NCI-H2196 (cell line): ENCODE measurements around the gene FGF6.
"Not testable (repeated sequence)": the region's sequence is repeated elsewhere in the genome, so short reads cannot be mapped to it uniquely, and the experiment has no call there.

Experiments
- DNase-seq: peaks from one replicate; lab custom pipeline; 2025; ENCODE audit not compliant: unreplicated experiment; lab: John Stamatoyannopoulos, UW

Gene FGF6, protein sequence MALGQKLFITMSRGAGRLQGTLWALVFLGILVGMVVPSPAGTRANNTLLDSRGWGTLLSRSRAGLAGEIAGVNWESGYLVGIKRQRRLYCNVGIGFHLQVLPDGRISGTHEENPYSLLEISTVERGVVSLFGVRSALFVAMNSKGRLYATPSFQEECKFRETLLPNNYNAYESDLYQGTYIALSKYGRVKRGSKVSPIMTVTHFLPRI

DNA sequence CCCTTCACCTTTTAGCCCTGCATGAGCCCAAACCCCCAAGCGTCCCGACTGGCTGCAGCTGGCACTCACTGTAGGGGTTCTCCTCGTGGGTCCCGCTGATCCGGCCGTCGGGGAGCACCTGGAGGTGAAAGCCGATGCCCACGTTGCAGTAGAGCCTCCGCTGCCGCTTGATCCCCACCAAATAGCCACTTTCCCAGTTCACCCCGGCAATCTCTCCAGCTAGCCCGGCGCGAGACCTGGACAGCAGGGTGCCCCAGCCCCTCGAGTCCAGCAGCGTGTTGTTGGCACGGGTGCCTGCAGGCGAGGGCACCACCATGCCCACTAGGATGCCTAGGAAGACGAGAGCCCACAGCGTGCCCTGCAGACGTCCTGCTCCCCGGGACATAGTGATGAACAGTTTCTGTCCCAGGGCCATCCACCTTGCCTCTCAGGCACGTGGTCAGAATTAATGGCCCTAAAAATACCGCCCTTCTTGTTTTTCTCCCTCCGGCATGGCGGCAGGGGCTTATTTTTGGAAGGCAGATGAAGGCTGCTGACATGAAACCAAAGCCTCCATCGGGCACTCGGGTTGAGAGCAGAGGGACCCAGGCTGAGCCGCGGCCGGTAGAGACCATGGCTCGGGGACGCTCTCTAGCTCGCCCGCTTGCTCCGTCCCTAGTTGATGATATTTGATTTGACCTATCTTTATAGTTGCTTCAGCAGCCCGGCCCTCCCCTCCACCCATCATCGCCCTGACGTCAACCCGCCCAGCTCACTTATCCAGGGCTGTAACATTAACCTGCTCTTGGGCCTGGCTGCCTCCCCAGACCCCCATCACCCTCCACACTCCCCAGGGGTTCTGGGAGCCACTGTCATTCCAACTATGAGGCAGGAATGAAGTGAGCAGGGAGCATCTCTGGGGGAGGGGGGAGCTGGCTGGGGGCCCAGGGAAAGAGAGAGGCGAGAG, at the start of gene FGF6:
Gene FGF6, minus strand, starts transcription at position 660 of the 946 bp plus-strand sequence. Its CDS starts 245 bp downstream, at position 415.
- DNase-seq = no peak

DNA sequence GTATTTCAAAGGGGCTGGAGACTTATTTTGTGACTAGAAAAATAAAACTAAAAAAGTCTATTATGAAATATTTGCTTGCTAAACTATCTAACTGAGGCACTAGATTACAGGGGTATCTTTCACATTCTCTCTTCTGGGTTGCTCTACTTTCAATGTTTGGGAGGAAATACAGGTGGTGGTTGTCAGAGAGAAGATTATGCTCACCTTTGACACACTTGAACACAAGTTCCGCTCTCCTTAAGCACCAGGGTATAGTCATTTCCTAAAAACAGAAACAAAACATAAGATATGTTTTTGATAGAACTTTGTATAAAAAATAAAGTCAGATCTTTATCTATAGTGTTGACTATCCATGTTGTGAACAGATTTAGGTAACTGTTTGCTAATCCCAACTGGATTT, 45.4 kb upstream of the FGF6 start:
- no peak for DNase-seq

DNA sequence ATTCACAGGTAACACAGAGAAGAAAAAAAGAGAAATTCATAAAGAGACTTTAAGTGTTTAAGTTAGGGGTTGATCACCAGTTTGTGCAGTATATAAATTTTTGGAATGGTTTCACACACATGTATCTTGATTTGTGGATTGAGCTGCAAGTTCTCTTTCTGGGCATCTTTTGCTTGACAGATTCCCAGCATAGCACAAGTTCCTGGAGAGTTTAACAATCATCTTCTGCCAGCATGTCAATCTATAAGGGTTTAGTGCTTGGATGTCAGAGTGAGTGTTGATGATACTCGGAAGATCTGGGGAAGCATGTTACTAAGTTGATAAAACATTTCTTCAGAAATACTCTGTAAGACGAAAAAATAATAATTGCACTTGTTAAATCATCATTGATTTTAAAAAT, 43.9 kb upstream of the FGF6 start:
- DNase-seq = no peak

DNA sequence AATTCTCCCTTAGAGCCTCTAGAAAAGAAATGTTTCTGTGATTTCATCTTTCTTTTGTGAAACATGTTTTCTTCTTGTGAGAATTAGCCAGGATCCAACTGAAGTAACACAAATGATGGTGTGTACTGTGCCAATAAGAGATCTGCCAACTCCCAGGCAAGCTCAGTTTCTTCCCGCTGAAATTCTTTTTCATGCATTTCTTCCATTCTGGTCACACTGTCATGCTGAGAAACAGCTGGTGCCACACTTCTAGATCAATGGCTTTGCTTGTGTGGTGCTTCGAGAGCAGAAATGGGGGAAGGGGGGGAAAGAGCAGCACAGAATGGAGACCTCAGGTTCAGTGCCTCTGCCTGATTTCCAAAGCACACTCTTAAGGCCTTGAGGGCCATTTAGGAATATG, 41.4 kb upstream of the FGF6 start:
- no peak for DNase-seq

DNA sequence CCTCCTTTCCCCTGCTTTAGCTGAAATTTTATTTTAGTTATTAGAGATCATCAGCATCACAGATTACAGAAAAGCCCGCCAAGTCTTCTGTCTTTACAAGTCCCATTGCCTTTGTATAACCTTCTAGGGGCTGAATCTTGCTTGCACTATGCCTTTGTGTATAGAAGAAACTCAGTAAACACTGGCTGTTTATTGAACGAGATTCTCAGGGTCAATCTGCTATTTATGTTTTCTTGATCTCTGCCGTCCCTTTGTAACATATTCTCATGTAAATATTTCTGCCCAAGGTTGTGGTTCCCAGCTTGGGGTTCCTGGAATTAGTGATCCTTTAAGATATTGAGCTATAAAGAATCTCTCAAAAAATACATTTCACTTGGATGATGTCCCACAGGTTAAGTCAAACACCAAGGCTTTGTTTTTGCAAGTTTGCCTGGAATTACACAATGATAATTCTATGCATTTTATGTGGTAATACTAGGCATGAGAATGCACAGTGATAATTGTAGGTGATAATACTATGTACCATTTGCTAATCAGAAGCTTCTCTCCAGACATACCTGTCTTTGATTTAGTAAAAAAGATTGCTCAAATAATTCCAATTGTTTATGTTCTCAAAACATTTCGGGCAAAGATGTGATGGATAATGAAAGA, 40.6 kb upstream of the FGF6 start:
- no peak for DNase-seq

DNA sequence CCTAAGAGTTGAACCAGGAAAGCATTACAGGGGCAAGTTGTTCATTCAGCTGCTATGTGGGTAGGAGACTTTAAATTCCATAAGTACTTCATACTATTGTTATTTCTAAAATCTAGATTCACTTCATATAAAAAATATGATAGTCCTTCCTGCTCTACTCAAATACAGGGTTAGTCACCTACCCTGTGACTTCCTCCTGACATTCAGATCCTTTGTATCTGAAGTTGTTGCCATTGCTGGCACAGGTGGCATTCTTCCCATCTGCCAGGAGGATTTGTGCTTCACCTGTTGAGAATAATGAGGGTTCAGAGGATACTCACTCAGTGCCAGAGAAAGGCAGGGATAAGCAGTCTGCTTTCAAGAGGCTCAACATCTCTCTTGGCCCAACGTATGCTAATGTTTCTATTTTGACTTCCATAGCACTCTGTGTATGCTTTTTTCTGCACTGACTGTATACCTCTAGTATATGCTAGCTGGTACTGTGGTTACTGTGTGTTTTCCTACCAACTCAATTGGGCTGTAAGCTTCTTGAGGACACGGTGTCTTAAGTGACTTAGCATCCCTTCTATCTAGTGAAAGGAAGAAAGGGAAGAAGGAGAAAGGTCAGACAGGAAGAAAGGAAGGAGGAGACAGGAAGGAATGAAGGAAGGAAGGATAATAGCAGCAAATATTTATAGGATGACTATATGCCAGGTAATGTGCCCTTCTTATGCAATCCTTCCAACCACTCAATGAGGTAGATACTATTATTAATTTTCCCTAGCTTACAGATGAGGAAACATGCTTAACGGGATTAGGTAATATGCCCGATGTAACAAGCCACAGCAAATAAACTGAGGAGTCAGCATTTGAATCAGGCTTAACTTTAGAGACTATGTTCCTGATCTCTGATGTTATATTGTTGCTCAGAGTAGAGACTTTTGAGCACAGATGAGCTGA, 38.5 kb upstream of the FGF6 start:
- peak; percentile 8 for DNase-seq

DNA sequence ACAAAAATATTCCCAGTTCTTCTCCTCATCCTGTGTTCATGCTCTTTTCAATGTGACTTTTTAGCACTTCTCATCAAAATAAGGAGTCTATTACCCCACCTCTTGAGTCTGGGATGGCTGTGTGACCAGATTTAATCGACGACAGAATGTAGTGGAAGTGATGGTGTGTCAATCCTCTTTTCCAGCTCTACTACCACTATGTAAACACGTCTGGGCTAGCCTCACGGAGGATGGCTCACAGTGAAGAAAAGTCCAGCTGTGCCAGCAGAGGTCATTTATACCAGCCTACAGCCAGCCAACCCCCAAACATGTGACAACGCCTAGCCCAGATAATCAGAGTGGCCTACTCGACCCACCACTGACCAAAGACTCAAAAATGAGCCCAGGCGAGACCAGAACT, 37.3 kb upstream of the FGF6 start:
- DNase-seq = no peak

DNA sequence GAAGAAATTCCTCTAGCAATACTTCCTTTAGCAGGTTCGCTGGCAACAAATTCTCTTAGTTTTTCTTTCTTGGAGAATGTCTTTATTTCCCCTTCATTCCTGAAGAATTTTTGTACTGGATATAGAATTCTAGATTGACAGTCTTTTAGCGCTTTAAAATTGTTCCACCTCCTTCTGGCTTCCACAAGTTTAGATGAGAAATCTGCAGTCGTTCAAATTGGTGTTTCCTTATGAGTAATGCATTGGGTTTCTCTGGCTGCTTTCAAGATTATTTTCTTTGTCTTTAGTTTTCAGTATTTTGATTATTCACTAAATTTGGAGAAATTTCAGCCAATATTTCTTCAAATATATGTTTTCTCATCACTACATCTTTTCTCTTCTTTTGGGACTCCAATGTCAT, 33.3 kb upstream of the FGF6 start:
- no peak for DNase-seq

DNA sequence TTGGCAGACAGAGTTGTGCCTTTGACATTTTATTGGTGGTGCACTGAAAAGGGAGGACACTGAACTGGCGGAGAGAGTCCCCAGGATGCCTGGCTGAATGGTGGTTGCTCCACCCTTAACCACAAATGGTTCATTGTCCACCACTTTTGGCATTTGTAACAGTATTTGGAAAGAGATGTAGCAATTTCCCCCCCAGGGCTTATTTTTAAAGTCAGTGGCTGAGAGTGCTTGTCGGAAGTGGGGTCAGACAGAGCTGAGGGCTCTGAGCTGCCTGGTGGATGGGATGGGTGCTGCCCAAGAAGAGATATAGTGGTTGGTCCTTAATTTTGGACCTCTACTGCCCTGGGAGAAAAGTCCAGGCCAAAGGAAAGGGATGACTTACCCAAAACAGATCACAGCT, 31.5 kb upstream of the FGF6 start:
- no peak for DNase-seq

DNA sequence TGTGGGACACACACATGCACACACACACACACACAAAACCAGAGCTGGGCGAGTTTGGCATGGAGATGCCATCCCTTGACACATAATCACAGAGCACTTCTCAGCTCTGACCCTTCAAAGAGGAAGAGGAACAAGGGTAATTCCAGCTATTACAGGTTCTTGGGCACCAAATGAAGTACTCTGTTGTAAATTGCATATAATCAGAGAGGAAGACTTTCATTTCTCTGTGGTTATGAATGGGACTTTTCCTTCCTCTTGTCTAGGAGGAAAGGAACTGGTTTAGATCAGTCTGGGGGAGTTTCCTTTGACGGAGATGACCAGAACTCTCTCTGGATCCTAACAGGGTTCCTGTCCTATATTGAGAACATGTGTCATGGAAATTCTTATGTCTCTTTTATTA, 26.4 kb upstream of the FGF6 start:
- DNase-seq = no peak

DNA sequence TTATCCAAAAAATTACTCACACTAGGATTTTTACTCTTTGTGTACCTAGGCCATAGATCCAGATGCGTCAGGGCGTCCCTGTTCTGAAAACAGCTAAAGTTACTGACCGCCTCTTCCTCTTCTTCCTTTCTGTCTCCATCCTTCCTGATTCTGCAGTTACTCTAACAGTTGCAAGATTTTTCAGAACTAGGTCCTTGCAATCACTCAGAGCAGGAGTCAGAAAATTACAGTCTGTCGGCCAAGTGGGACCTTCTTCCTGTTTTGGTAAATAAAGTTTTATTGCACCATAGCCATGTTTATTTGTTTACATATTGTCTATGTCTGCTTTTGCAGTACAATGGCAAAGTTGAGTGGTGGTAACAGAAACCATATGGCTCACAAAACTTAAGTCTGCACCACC, 25.6 kb upstream of the FGF6 start:
- DNase-seq = no peak

DNA sequence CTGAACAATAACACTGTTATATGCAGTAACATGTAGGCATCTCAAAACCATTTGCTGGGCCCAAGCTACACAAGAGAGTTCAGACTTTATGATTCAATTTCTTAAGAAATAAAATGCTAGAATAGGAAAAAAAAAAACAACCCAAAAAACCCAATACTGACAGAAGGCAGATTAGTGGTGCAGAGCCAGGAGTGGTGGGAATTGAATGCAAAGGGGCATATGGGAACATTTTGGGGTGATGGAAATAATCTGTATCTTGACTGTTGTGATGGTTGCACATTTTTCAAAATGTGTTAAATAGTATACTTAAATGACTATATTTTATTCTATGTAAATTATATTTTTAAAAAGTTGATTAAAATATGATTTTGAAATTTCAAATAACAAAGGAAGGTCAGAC, 23.4 kb upstream of the FGF6 start:
- DNase-seq = no peak

DNA sequence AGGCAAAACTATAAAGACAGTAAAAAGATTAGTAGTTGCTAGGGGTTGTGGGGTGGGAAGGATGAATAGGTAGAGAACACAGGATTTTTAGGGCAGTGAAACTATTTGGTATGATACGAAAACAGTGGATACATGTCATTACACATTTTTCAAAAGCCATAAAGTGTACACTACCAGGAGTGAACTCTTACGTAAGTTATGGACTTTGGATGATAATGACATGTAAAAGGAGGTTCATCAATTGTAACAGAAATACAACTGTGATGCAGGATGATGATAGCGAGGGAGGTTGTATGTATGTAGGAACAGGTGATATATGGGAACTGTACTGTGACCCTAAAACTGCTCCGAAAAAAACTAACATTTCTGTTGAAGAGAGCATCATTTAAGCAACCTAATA, 15.1 kb upstream of the FGF6 start:
- no peak for DNase-seq

DNA sequence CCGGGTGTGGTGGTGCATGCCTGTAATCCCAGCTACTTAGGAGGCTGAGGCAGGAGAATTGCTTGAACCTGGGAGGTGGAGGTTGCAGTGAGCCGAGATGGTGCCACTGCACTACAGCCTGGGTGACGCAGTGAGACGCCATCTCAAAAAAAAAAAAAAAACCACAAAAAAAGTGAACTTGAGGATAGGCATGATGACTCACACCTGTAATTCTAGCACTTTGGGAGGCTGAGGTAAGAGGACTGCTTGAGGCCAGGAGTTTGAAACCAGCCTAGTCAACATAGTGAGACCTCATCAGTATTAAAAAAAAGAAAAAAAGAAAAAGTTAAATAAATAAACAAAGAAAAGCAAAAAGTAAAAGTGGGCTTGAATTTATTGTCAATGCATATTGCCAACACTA, 10.2 kb upstream of the FGF6 start:
- not testable (repeated sequence) for DNase-seq

DNA sequence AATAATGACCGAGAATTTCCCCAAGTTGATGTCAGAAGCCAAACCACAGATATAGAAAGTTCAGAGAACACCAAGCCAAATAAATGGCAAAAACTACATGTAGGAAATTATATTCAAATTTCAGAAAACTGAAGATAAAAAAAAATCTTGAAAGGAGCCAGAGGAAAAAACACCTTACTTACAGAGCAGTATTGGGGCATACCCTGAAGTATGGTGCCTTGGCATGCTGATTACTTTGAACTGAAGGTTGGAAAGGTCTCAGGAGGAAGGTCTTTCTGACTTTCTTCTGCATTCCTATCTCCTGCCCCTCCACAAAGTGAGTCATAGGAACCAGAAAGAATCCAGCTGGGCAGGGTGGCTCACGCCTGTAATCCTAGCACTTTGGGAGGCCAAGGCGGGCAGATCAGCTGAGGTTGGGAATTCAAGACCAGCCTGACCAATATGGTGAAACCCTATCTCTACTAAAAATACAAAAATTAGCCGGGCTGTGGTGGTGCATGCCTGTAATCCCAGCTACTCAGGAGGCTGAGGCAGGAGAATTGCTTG, 8.8 kb upstream of the FGF6 start:
- DNase-seq = no peak

DNA sequence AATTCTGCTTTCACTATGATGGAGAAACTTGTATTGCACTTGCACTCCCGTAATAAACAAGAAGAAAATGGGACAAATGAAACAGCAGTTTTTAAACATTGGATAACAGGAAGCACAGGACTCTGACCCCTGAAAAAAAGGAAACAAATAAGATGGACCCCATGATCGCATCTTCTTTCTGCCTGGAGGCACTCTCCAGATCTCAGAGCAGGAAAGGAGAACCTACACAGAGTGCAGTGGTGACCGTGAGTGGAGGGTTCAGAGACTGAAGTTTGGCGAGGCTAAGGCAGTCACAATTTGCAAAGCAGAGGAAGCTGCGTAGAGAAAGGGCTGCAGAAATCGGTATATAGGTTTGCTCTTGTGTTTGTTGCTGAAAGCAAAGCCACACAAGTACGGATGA, 6.1 kb upstream of the FGF6 start:
- DNase-seq = no peak

DNA sequence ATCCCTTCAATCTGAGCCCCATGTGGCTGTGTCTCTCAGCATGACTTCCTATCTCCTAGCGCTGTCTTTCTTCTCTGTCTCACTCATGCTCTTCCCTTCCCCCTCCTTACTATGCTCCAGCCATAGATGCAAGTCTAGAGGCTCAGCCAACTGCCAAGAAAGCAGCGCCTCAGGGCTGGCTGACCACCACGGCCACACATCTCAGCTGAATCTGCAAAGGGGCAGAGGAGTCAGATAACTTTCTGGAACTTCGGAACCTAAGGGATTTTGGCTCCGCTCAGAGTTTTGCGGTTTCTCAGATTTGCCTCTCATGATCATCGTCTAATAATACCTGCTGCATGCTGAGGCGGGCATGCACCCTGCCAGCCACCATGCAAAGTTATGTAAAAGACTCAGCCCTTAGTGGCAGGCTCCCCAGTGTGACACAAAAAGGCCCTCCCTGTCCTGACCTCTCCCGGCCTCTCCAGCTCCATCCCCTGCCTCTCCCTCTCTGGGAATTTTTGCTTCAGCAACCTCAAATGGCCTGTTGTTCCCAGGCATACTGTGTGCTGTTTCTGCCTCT, 5.0 kb upstream of the FGF6 start:
- no peak for DNase-seq

DNA sequence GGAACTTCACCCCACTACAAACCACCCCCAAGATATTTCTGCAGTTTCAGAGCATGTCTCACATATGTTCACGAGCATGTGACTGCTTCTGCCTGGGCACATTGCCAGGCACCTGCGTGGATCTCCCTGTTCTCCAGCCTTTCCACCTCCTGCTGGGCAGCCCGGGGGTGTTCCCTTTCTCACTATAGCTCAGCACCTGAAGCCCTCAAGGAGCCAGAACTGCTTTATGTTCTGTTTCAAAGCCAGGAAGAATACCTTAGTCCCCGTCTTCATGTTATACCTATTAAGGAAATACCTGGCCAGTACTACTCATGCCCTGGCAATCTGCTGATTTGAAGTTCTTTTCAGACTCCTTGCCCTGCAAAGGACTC, 4.2 kb upstream of the FGF6 start:
- peak; percentile 1 for DNase-seq

DNA sequence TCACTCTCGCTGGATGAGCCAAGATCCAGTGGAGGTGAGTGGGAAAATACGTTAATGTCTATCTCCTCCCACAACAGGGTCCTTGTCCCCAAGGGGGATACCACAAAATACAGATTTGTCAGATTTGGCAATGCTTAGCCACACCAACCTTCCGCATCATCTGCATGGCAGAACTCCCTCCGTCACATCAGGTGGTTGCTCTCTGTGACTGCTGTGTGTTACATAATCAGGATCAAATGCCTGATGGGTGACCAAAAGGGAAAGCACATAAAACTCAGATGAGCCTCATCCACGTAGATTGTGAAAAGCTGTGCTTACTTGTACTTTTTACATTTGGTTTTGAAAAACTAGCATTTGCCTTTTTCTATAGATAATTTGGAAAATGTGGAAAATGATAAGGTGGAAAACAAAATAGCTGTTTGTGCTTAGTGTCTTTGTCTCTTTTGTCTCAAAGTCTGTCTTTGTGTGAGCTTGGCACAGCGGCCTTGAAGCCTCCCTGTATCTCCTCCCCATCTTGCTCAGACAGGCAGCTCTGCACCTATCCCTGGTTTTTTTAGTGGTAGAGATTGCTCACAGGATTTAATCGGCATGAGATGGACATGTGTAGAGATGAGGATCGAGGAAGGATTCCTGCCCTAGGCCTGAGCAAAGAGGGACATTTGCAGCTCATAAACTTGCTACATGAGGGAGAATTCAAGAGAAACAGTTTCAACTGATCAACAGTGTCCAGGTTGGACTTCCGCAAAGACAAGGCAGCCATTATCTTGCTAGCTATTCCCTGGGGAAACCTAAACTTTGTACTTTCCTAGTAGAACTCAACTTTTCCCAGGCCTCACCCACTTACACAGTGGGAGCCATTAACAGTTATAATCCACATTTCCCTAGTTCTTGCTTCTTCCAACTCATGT, 3.6 kb upstream of the FGF6 start:
- DNase-seq = no peak
